NK-92 (cell line): ENCODE measurements around the gene SIK1.

Experiments
- DNase-seq: peaks from one replicate; lab custom pipeline; 2025; ENCODE audit not compliant: unreplicated experiment; lab: John Stamatoyannopoulos, UW

The SIK1 gene

GRCh38 chr21:43369124-43369523, 57.8 kb downstream of the SIK1 start:
- DNase-seq = no peak

- no peak for DNase-seq
These were observed 58.2 kb downstream of the SIK1 start for GRCh38 chr21:43368685-43369084.

GRCh38 chr21:43367859-43368258, 59.1 kb downstream of the SIK1 start:
- no peak for DNase-seq

GRCh38 chr21:43367296-43367695, 59.6 kb downstream of the SIK1 start:
- no peak for DNase-seq

- no peak for DNase-seq
These were observed 60.3 kb downstream of the SIK1 start for GRCh38 chr21:43366656-43367055.

- no peak for DNase-seq
These were observed 61.1 kb downstream of the SIK1 start for GRCh38 chr21:43365611-43366426.

- no peak for DNase-seq
These were observed 62.0 kb downstream of the SIK1 start for GRCh38 chr21:43364851-43365424.
